ENCODE data around the gene MT1E. TPM values are rescaled to one million over a fixed set of nuclear protein-coding genes. Genes with fewer than 3 reads are reported as not detected.

The MT1E gene
- total RNA-seq, 1 donor from 2014 or later = 5.2 TPM

GRCh38 chr16:56637814-56638750 lies 12.5 kb downstream of the MT1E start, which contains the start of gene MT1A:
Gene MT1A, plus strand, starts transcription at chr16:56638666. Its CDS starts 73 bp downstream, at chr16:56638739.
- Mint-ChIP-seq H3K4me3 (ENCODE audit: low read depth) (peak within 1 kb of the TSS; percentile 16), H3K9me3 (ENCODE audit: low read depth) (no peaks in the 10 kb centered on the region), H3K4me1 (ENCODE audit: low read depth) (no peaks in the 10 kb centered on the region), H3K27me3 (peaks cover 96% of the 10 kb centered on the region), H3K36me3 (ENCODE audit: insufficient read depth) (no peaks in the 10 kb centered on the region), H3K27ac (no peak within 1 kb of the TSS)
- no peak for DNase-seq (ENCODE audit: low spot score, unreplicated experiment)
- TF ChIP-seq, protein P1, sequence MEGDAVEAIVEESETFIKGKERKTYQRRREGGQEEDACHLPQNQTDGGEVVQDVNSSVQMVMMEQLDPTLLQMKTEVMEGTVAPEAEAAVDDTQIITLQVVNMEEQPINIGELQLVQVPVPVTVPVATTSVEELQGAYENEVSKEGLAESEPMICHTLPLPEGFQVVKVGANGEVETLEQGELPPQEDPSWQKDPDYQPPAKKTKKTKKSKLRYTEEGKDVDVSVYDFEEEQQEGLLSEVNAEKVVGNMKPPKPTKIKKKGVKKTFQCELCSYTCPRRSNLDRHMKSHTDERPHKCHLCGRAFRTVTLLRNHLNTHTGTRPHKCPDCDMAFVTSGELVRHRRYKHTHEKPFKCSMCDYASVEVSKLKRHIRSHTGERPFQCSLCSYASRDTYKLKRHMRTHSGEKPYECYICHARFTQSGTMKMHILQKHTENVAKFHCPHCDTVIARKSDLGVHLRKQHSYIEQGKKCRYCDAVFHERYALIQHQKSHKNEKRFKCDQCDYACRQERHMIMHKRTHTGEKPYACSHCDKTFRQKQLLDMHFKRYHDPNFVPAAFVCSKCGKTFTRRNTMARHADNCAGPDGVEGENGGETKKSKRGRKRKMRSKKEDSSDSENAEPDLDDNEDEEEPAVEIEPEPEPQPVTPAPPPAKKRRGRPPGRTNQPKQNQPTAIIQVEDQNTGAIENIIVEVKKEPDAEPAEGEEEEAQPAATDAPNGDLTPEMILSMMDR (IDR thresholded peaks at IDR 0.05; ENCODE audit: unreplicated experiment) = no peak

GRCh38 chr16:56639045-56639444 lies 13.5 kb downstream of the MT1E start:
- H3K4me1 Mint-ChIP-seq (ENCODE audit: low read depth) = peaks cover 3% of the 10 kb centered on the region
- no peak overlapping the region for H3K27ac Mint-ChIP-seq
- H3K36me3 Mint-ChIP-seq (ENCODE audit: insufficient read depth) = no peaks in the 10 kb centered on the region
- H3K27me3 Mint-ChIP-seq = peaks cover 94% of the 10 kb centered on the region
- DNase-seq (ENCODE audit: low spot score, unreplicated experiment) = no peak
- no peak overlapping the region for H3K4me3 Mint-ChIP-seq (ENCODE audit: low read depth)
- TF ChIP-seq, protein P1 (IDR thresholded peaks at IDR 0.05; ENCODE audit: unreplicated experiment) = no peak
- no peaks in the 10 kb centered on the region for H3K9me3 Mint-ChIP-seq (ENCODE audit: low read depth)

DNA sequence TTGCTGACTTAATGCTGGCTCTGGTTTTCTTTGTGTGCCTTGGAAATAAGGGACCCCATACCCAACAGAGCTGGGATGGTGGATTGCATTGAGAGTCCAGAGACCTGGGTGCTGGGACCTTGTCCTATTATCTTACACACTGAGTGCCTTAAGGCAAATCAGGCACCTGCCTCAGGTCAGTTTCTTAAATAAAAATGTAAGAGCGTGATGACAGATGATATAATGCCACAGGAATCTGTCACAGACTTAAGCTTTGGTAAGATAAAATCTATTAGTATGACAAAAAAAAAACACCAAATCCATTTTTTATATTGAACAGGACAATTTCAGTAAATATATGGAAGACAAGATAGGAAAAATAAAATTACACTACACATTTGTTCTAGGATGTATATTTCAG lies 14.5 kb downstream of the MT1E start:
- H3K9me3 Mint-ChIP-seq (ENCODE audit: low read depth) = no peaks in the 10 kb centered on the region
- no peaks in the 10 kb centered on the region for H3K36me3 Mint-ChIP-seq (ENCODE audit: insufficient read depth)
- H3K4me1 Mint-ChIP-seq (ENCODE audit: low read depth) = peaks cover 3% of the 10 kb centered on the region
- peaks cover 94% of the 10 kb centered on the region for H3K27me3 Mint-ChIP-seq
- TF ChIP-seq, protein P1 (IDR thresholded peaks at IDR 0.05; ENCODE audit: unreplicated experiment) = no peak
- H3K27ac Mint-ChIP-seq = no peak overlapping the region
- no peak overlapping the region for H3K4me3 Mint-ChIP-seq (ENCODE audit: low read depth)
- no peak for DNase-seq (ENCODE audit: low spot score, unreplicated experiment)

DNA sequence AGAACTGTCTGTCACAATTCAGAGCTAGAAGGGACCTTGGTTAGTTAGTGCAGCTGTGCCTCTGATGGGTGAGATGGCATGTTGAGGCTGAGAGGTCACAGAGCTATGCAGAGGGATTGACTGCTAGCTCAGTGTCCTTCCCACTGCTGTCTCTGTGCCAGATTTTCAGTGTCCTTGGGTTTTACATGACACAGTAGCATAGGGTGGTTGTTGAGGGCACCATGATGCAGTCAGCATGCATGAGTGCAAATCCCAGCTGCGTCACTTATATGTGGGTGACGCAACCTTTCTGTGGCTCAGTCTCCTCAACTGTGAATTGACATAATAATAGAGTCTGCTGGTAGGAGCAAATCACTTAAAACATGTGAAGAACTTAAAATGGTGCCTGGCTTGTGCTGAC lies 15.6 kb downstream of the MT1E start:
- H3K36me3 Mint-ChIP-seq (ENCODE audit: insufficient read depth) = no peaks in the 10 kb centered on the region
- H3K27me3 Mint-ChIP-seq = peaks cover 97% of the 10 kb centered on the region
- H3K4me3 Mint-ChIP-seq (ENCODE audit: low read depth) = no peak overlapping the region
- H3K4me1 Mint-ChIP-seq (ENCODE audit: low read depth) = peaks cover 3% of the 10 kb centered on the region
- TF ChIP-seq, protein P1 (IDR thresholded peaks at IDR 0.05; ENCODE audit: unreplicated experiment) = no peak
- DNase-seq (ENCODE audit: low spot score, unreplicated experiment) = no peak
- H3K27ac Mint-ChIP-seq = no peak overlapping the region
- H3K9me3 Mint-ChIP-seq (ENCODE audit: low read depth) = no peaks in the 10 kb centered on the region

- TF ChIP-seq, protein P1 (IDR thresholded peaks at IDR 0.05; ENCODE audit: unreplicated experiment) = peak; percentile 35
- H3K4me3 Mint-ChIP-seq (ENCODE audit: low read depth) = no peak overlapping the region
- H3K36me3 Mint-ChIP-seq (ENCODE audit: insufficient read depth) = no peaks in the 10 kb centered on the region
- peaks cover 96% of the 10 kb centered on the region for H3K27me3 Mint-ChIP-seq
- DNase-seq (ENCODE audit: low spot score, unreplicated experiment) = no peak
- H3K4me1 Mint-ChIP-seq (ENCODE audit: low read depth) = peaks cover 3% of the 10 kb centered on the region
- no peak overlapping the region for H3K27ac Mint-ChIP-seq
- no peaks in the 10 kb centered on the region for H3K9me3 Mint-ChIP-seq (ENCODE audit: low read depth)
Observed at GRCh38 chr16:56643080-56643778, 17.6 kb downstream of the MT1E start.
